Loucy (cell line): ENCODE measurements around the gene ROBO1.

Source experiments
- H2AFZ ChIP-seq: fragments of 200-600 bp; sonication (generic); 2 replicates; pipeline ENCODE4 v1.6.0; 2016; ENCODE audit warnings: antibody characterized with exemption, mild to moderate bottlenecking, low read length, moderate library complexity
- H3F3A ChIP-seq: fragments of 200-600 bp; 2 replicates; pipeline ENCODE4 v1.6.0; 2016; ENCODE audit warnings: antibody characterized with exemption, low read depth, mild to moderate bottlenecking
- H3K27me3 ChIP-seq: fragments of 200-600 bp; sonication (generic); 2 replicates; pipeline ENCODE4 v1.6.1; 2014; ENCODE audit warnings: low read length, mild to moderate bottlenecking; ENCODE audit not compliant: insufficient read depth, poor library complexity, severe bottlenecking
- H3K36me3 ChIP-seq: fragments of 200-600 bp; sonication (generic); 2 replicates; pipeline ENCODE4 v1.6.1; 2016; ENCODE audit warnings: low read length; ENCODE audit not compliant: insufficient read depth
- H3K4me1 ChIP-seq: fragments of 200-600 bp; sonication (generic); 2 replicates; pipeline ENCODE4 v1.5.1; 2014; ENCODE audit warnings: low read length, mild to moderate bottlenecking; ENCODE audit not compliant: insufficient read depth, poor library complexity, severe bottlenecking
- H3K4me2 ChIP-seq: fragments of 200-600 bp; sonication (generic); 2 replicates; pipeline ENCODE4 v1.6.0; 2014; ENCODE audit warnings: antibody characterized with exemption, low read length, low read depth, mild to moderate bottlenecking; ENCODE audit not compliant: poor library complexity, severe bottlenecking
- H3K4me3 ChIP-seq: fragments of 200-600 bp; sonication (generic); 2 replicates; pipeline ENCODE4 v1.5.1; 2014; ENCODE audit warnings: low read length, mild to moderate bottlenecking, mixed read lengths; ENCODE audit not compliant: poor library complexity, severe bottlenecking
- H3K79me2 ChIP-seq: fragments of 200-600 bp; sonication (generic); 2 replicates; pipeline ENCODE4 v1.6.1; 2014; ENCODE audit warnings: low read length; ENCODE audit not compliant: insufficient read depth
- H3K9ac ChIP-seq: fragments of 200-600 bp; sonication (generic); 2 replicates; pipeline ENCODE4 v1.6.0; 2014; ENCODE audit warnings: mild to moderate bottlenecking, low read depth, low read length, moderate library complexity; ENCODE audit not compliant: poor library complexity, severe bottlenecking
- H3K9me2 ChIP-seq: fragments of 200-600 bp; sonication (generic); replicated peaks from 2 replicates; pipeline ENCODE4 v1.6.1; 2016; ENCODE audit warnings: low read depth, low read length, mixed read lengths
- H3K9me3 ChIP-seq: fragments of 200-600 bp; sonication (generic); 2 replicates; pipeline ENCODE4 v1.6.1; 2014; ENCODE audit warnings: mild to moderate bottlenecking, antibody characterized with exemption, low read length, low read depth; ENCODE audit not compliant: insufficient read depth
- H4K20me1 ChIP-seq: fragments of 200-600 bp; sonication (generic); 2 replicates; pipeline ENCODE4 v1.6.0; 2014; ENCODE audit warnings: antibody characterized with exemption, low read length, mild to moderate bottlenecking; ENCODE audit not compliant: insufficient read depth, poor library complexity, severe bottlenecking
- EZH2phosphoT487 ChIP-seq: fragments of 200-600 bp; IDR thresholded peaks from 2 replicates; pipeline ENCODE4 v1.6.1; 2018; ENCODE audit warnings: antibody characterized with exemption, mild to moderate bottlenecking, moderate library complexity, borderline replicate concordance
- TF ChIP-seq, protein P1 (sequence below): fragments of 200-600 bp; sonication (generic); conservative IDR thresholded peaks from 2 replicates; pipeline ENCODE4 v1.5.1; 2014; ENCODE audit warnings: mild to moderate bottlenecking, antibody characterized with exemption, low read length

ROBO1 gene

GRCh38 chr3:79597709-79598108, 170.1 kb downstream of the ROBO1 start:
- no peaks in the 10 kb centered on the region for H4K20me1 ChIP-seq
- H3K79me2 ChIP-seq: no peaks in the 10 kb centered on the region
- no peak overlapping the region for H3K4me3 ChIP-seq
- no peak overlapping the region for H2AFZ ChIP-seq
- no peaks in the 10 kb centered on the region for H3K9me2 ChIP-seq
- no peaks in the 10 kb centered on the region for H3K4me1 ChIP-seq
- TF ChIP-seq, protein P1, sequence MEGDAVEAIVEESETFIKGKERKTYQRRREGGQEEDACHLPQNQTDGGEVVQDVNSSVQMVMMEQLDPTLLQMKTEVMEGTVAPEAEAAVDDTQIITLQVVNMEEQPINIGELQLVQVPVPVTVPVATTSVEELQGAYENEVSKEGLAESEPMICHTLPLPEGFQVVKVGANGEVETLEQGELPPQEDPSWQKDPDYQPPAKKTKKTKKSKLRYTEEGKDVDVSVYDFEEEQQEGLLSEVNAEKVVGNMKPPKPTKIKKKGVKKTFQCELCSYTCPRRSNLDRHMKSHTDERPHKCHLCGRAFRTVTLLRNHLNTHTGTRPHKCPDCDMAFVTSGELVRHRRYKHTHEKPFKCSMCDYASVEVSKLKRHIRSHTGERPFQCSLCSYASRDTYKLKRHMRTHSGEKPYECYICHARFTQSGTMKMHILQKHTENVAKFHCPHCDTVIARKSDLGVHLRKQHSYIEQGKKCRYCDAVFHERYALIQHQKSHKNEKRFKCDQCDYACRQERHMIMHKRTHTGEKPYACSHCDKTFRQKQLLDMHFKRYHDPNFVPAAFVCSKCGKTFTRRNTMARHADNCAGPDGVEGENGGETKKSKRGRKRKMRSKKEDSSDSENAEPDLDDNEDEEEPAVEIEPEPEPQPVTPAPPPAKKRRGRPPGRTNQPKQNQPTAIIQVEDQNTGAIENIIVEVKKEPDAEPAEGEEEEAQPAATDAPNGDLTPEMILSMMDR: no peak
- no peak for TF ChIP-seq EZH2phosphoT487
- H3K9ac ChIP-seq: no peak overlapping the region
- H3K27me3 ChIP-seq: no peaks in the 10 kb centered on the region
- no peaks in the 10 kb centered on the region for H3K36me3 ChIP-seq
- H3K4me2 ChIP-seq: no peak overlapping the region
- no peaks in the 10 kb centered on the region for H3F3A ChIP-seq
- H3K9me3 ChIP-seq: no peaks in the 10 kb centered on the region

DNA sequence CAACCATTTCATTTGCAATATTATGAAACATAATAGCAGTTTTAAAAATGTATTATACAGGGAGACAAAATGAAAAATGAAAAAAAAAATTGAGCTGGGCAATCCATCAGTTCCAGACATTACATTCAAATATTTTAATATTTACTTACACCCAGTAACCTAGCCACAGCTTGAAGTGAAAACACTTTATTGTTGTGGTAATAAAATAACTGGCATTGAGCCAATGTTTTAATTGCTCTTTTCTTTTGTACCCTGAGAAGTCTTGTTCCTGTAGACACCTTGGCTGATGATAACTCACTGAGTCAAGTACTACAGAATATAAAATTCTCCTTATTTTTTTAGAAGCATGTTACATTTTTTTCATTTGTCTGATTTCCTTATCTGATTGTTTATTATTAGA, 180.6 kb downstream of the ROBO1 start:
- Histone ChIP-seq H2AFZ (no peak overlapping the region), H3K4me2 (no peak overlapping the region), H3K9ac (no peak overlapping the region), H3K4me3 (no peak overlapping the region), H3K36me3 (no peaks in the 10 kb centered on the region), H3K9me2 (no peaks in the 10 kb centered on the region), H4K20me1 (no peaks in the 10 kb centered on the region), H3K27me3 (no peaks in the 10 kb centered on the region), H3F3A (no peaks in the 10 kb centered on the region), H3K79me2 (no peaks in the 10 kb centered on the region), H3K4me1 (no peaks in the 10 kb centered on the region), H3K9me3 (no peaks in the 10 kb centered on the region)
- no peak for TF ChIP-seq EZH2phosphoT487
- TF ChIP-seq, protein P1: no peak

DNA sequence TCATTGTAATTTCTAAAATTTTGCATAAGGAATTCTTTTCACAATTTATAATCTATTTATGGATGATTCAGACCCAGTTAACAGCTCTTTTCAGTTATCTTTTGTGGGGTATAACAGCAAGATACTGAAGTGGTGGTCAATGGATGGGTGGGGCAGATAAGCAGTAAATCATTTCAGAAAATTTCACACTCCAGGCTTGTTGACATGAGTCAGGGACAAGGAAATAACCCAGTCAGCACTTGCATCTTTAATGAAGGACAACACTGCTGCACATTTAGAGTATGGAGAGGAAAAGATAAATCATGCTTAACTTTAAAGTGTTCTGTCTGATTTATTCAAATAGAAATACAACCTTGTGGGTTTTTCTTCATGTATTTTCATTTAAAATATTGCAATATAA, 181.6 kb downstream of the ROBO1 start:
- Histone ChIP-seq H3K4me2 (no peak overlapping the region), H4K20me1 (no peaks in the 10 kb centered on the region), H3K9me2 (no peaks in the 10 kb centered on the region), H3K9ac (no peak overlapping the region), H3K27me3 (no peaks in the 10 kb centered on the region), H3K4me1 (no peaks in the 10 kb centered on the region), H3K4me3 (no peak overlapping the region), H3K79me2 (no peaks in the 10 kb centered on the region), H3F3A (no peaks in the 10 kb centered on the region), H3K36me3 (no peaks in the 10 kb centered on the region), H2AFZ (no peak overlapping the region), H3K9me3 (no peaks in the 10 kb centered on the region)
- no peak for TF ChIP-seq EZH2phosphoT487
- TF ChIP-seq, protein P1: no peak
